Measurements from ENCODE around the gene H2AZ2.

DNA sequence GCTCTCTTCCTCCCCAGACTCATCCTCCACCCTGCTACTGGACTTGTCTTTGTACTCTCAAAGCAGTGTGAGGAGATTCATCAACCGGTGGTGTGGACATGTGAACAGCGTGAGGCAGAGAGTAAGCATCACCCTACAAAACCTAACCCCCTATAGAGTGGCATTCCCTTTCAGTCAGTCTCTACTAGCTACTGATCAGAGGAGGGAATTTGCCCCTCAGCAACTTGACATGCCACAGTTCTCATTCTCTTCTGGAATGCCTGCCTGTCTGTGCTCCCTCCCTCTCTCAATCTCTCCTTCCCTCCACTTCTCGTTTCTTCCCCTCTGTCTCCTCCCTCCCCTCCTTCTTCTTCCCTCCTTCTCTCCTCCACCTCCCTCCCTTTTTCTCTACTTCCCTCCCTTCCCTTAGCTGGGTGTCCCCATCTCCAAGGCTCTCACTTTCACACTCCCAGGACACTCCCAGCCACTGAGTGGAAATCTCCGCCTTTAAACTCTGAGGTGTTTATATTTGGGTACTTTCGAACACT lies 24.6 kb downstream of the H2AZ2 start:
- TF ChIP-seq, protein P1, sequence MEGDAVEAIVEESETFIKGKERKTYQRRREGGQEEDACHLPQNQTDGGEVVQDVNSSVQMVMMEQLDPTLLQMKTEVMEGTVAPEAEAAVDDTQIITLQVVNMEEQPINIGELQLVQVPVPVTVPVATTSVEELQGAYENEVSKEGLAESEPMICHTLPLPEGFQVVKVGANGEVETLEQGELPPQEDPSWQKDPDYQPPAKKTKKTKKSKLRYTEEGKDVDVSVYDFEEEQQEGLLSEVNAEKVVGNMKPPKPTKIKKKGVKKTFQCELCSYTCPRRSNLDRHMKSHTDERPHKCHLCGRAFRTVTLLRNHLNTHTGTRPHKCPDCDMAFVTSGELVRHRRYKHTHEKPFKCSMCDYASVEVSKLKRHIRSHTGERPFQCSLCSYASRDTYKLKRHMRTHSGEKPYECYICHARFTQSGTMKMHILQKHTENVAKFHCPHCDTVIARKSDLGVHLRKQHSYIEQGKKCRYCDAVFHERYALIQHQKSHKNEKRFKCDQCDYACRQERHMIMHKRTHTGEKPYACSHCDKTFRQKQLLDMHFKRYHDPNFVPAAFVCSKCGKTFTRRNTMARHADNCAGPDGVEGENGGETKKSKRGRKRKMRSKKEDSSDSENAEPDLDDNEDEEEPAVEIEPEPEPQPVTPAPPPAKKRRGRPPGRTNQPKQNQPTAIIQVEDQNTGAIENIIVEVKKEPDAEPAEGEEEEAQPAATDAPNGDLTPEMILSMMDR (IDR thresholded peaks at IDR 0.05; ENCODE audit: borderline replicate concordance, extremely low read depth, low read length, poor library complexity, severe bottlenecking), result no peak
- TF ChIP-seq EZH2 (IDR thresholded peaks at IDR 0.05; ENCODE audit: borderline replicate concordance, low read depth, low read length, severe bottlenecking), result no peak

Data from DND-41 (cell line).